HEK293 (cell line): Measurements from ENCODE around the gene PLCB1.

Experiments
- CTCF ChIA-PET: fragments of 350-600 bp; formaldehyde crosslinking; extraction: SDS; loops from one replicate; lab custom pipeline; 2021; ENCODE audit warnings: antibody characterized with exemption; lab: Yijun Ruan, JAX
- POLR2A ChIA-PET: fragments of 300-600 bp; formaldehyde crosslinking; extraction: SDS; loops from one replicate; lab custom pipeline; 2020; ENCODE audit warnings: antibody characterized with exemption, inconsistent platforms; lab: Yijun Ruan, JAX
- H3K27ac ChIP-seq: fragments of 200-500 bp; sonication (Bioruptor generic); 2 replicates; pipeline ENCODE4 v1.5.1; 2014; ENCODE audit warnings: low read depth, low read length, control low read depth, inconsistent platforms; ENCODE audit errors: extremely low read depth
- H3K36me3 ChIP-seq, 2 experiments: fragments of 200-500 bp in 1 of 2; sonication (Bioruptor generic) in 1 of 2; 1 replicate in 1 of 2; 2 replicates in 1 of 2; pipeline ENCODE4 v1.5.1; 2014 to 2017; ENCODE audit warnings: inconsistent platforms in 2 of 2, low read length in 2 of 2; ENCODE audit not compliant: control insufficient read depth in 2 of 2, insufficient read depth in 1 of 2
- H3K4me1 ChIP-seq: fragments of 200-500 bp; sonication (Bioruptor generic); 2 replicates; pipeline ENCODE4 v1.5.1; 2014; ENCODE audit warnings: mild to moderate bottlenecking, low read length, inconsistent platforms; ENCODE audit not compliant: control insufficient read depth, insufficient read depth
- H3K4me3 ChIP-seq: 2 replicates; pipeline ENCODE4 v1.5.1; 2011; ENCODE audit warnings: low read depth, mild to moderate bottlenecking, control low read depth, low read length, moderate library complexity
- H3K9me3 ChIP-seq: fragments of 200-500 bp; sonication (Bioruptor generic); 2 replicates; pipeline ENCODE4 v1.5.1; 2014; ENCODE audit warnings: low read depth, low read length, inconsistent platforms; ENCODE audit not compliant: control insufficient read depth, insufficient read depth
- AEBP2 ChIP-seq: fragments of 450-650 bp; formaldehyde crosslinking; IDR thresholded peaks from 2 replicates; pipeline ENCODE4 v1.5.1; 2016; ENCODE audit warnings: missing biosample characterization, missing genetic modification characterization, borderline replicate concordance
- ATF2 ChIP-seq: fragments of 450-650 bp; formaldehyde crosslinking; IDR thresholded peaks from 2 replicates; pipeline ENCODE4 v1.5.1; 2016; ENCODE audit warnings: missing biosample characterization, missing genetic modification characterization, low read depth
- EGR2 ChIP-seq: fragments of 450-650 bp; formaldehyde crosslinking; IDR thresholded peaks from 2 replicates; pipeline ENCODE4 v1.5.1; 2016; ENCODE audit warnings: low read depth, missing biosample characterization, missing genetic modification characterization
- PRDM2 ChIP-seq: fragments of 450-650 bp; formaldehyde crosslinking; IDR thresholded peaks from 2 replicates; pipeline ENCODE4 v1.5.1; 2016; ENCODE audit warnings: missing biosample characterization, missing genetic modification characterization, borderline replicate concordance
- SP2 ChIP-seq: fragments of 450-650 bp; formaldehyde crosslinking; IDR thresholded peaks from 2 replicates; pipeline ENCODE4 v1.5.1; 2016; ENCODE audit warnings: missing biosample characterization, missing genetic modification characterization
- YY1 ChIP-seq: fragments of 450-650 bp; formaldehyde crosslinking; IDR thresholded peaks from 2 replicates; pipeline ENCODE4 v1.5.1; 2018; ENCODE audit warnings: missing biosample characterization, missing genetic modification characterization
- ZBTB21 ChIP-seq: fragments of 450-650 bp; formaldehyde crosslinking; IDR thresholded peaks from 2 replicates; pipeline ENCODE4 v1.5.1; 2017; ENCODE audit warnings: missing biosample characterization, missing genetic modification characterization
- ZBTB26 ChIP-seq: fragments of 450-650 bp; formaldehyde crosslinking; optimal IDR thresholded peaks from 2 replicates; pipeline ENCODE3; 2016; ENCODE audit warnings: missing biosample characterization, mild to moderate bottlenecking, missing genetic modification characterization
- ZNF155 ChIP-seq: fragments of 450-650 bp; formaldehyde crosslinking; IDR thresholded peaks from 2 replicates; pipeline ENCODE4 v1.5.1; 2016; ENCODE audit warnings: missing biosample characterization, missing genetic modification characterization
- ZNF175 ChIP-seq: fragments of 450-650 bp; formaldehyde crosslinking; IDR thresholded peaks from 2 replicates; pipeline ENCODE4 v1.5.1; 2016; ENCODE audit warnings: missing biosample characterization, missing genetic modification characterization
- ZNF214 ChIP-seq: fragments of 450-650 bp; formaldehyde crosslinking; IDR thresholded peaks from 2 replicates; pipeline ENCODE4 v1.5.1; 2017; ENCODE audit warnings: missing biosample characterization, mild to moderate bottlenecking, missing genetic modification characterization, borderline replicate concordance
- ZNF302 ChIP-seq: fragments of 450-650 bp; formaldehyde crosslinking; IDR thresholded peaks from 2 replicates; pipeline ENCODE4 v1.5.1; 2016; ENCODE audit warnings: missing biosample characterization, missing genetic modification characterization, low read depth
- ZNF48 ChIP-seq: fragments of 450-650 bp; formaldehyde crosslinking; IDR thresholded peaks from 2 replicates; pipeline ENCODE4 v1.5.1; 2016; ENCODE audit warnings: missing biosample characterization, missing genetic modification characterization
- ZNF555 ChIP-seq: fragments of 450-650 bp; formaldehyde crosslinking; conservative IDR thresholded peaks from 2 replicates; pipeline ENCODE4 v1.5.1; 2017; ENCODE audit warnings: missing biosample characterization, mild to moderate bottlenecking, missing genetic modification characterization, inconsistent platforms
- ZNF623 ChIP-seq: fragments of 450-650 bp; formaldehyde crosslinking; IDR thresholded peaks from 2 replicates; pipeline ENCODE4 v1.5.1; 2016; ENCODE audit warnings: missing biosample characterization, missing genetic modification characterization
- ZNF776 ChIP-seq: fragments of 450-650 bp; formaldehyde crosslinking; IDR thresholded peaks from 2 replicates; pipeline ENCODE4 v1.5.0; 2017; ENCODE audit warnings: missing biosample characterization, missing genetic modification characterization, borderline replicate concordance

Gene PLCB1

GRCh38 chr20:8812817-8813216 lies 680.8 kb downstream of the PLCB1 start:
- no peaks in the 10 kb centered on the region for H3K9me3 ChIP-seq
- POLR2A ChIA-PET: no interaction called here
- no peaks in the 10 kb centered on the region for H3K36me3 ChIP-seq
- CTCF ChIA-PET: interaction anchor here (1.6 kb wide), 1 partner anchor 10 kb away, joined by 4 read pairs; no protein-coding TSS in a partner anchor
- no peak overlapping the region for H3K27ac ChIP-seq
- TF ChIP-seq ZNF555 (no peak), ZNF175 (tag by site-specific recombination) (no peak), ZBTB21 (tag by site-specific recombination) (no peak), ZNF776 (tag by site-specific recombination) (no peak), AEBP2 (tag by site-specific recombination) (no peak), YY1 (tag by site-specific recombination) (no peak), EGR2 (tag by site-specific recombination) (no peak), ZNF214 (tag by site-specific recombination) (no peak), ZNF623 (no peak), SP2 (tag by site-specific recombination) (no peak), PRDM2 (no peak), ZBTB26 (tag by site-specific recombination) (no peak)
- 0 out of 2 replicates have a peak, but pooled peaks cover 2% of the 10 kb centered on the region for H3K4me1 ChIP-seq
- no peak overlapping the region for H3K4me3 ChIP-seq

GRCh38 chr20:8815208-8815607 lies 683.1 kb downstream of the PLCB1 start:
- POLR2A ChIA-PET: no interaction called here
- TF ChIP-seq ZNF48 (no peak), ATF2 (tag by site-specific recombination) (no peak), ZNF302 (tag by site-specific recombination) (no peak), ZNF155 (tag by site-specific recombination) (no peak)
- Histone ChIP-seq H3K27ac (no peak overlapping the region), H3K36me3 (no peaks in the 10 kb centered on the region), H3K4me3 (no peak overlapping the region), H3K4me1 (no peaks in the 10 kb centered on the region), H3K9me3 (no peaks in the 10 kb centered on the region)
- CTCF ChIA-PET: no interaction called here
